CD4-positive, alpha-beta T cell (primary cell): Measurements from ENCODE around the gene FJX1. TPM values are rescaled to one million over a fixed set of nuclear protein-coding genes. Genes with fewer than 3 reads are reported as not detected.

ENCODE experiments used
- ATAC-seq: fragments of 200-7000 bp; cut with Tn5 transposase; one replicate; pipeline ENCODE4 v1.10.0; 2022; ENCODE audit warnings: mild to moderate bottlenecking; ENCODE audit not compliant: poor library complexity
- CTCF ChIA-PET: fragments of 350-600 bp; sonication (Branson Sonifier 250); formaldehyde crosslinking; loops from one replicate; lab custom pipeline; 2021; ENCODE audit warnings: antibody characterized with exemption, inconsistent platforms; lab: Charles Lee
- POLR2A ChIA-PET: fragments of 350-600 bp; sonication (Branson Sonifier 250); formaldehyde crosslinking; loops from one replicate; lab custom pipeline; 2021; ENCODE audit warnings: antibody characterized with exemption, inconsistent platforms; lab: Charles Lee
- DNase-seq, 14 experiments: peaks; one replicate each; pipeline ENCODE4 v3.0.0-alpha.2; 2013 to 2020; ENCODE audit warnings: mixed read lengths in 2 of 14
- H3K27ac ChIP-seq, 2 donors: one replicate each; pipeline versions ENCODE4 v1.5.1 to v1.7.0; 2013; ENCODE audit warnings: low read length in 2 of 2, low read depth in 1 of 2, mild to moderate bottlenecking in 1 of 2
- H3K27me3 ChIP-seq, 2 experiments: 1 replicate in 1 of 2; 2 replicates in 1 of 2; pipeline versions ENCODE4 v1.6.1 to v1.7.0; 2013; ENCODE audit warnings: low read length in 2 of 2, control low read depth in 1 of 2, mild to moderate bottlenecking in 1 of 2, moderate library complexity in 1 of 2; ENCODE audit not compliant: insufficient read depth in 2 of 2, control insufficient read depth in 1 of 2
- H3K36me3 ChIP-seq: one replicate; pipeline ENCODE4 v1.6.1; 2013; ENCODE audit warnings: low read length, control low read depth; ENCODE audit not compliant: insufficient read depth
- H3K4me1 ChIP-seq: one replicate; pipeline ENCODE4 v1.6.1; 2013; ENCODE audit warnings: low read length, control low read depth; ENCODE audit not compliant: insufficient read depth
- H3K4me3 ChIP-seq: one replicate; pipeline ENCODE4 v1.5.1; 2013; ENCODE audit warnings: mild to moderate bottlenecking, low read length, moderate library complexity
- H3K9me3 ChIP-seq, 2 experiments: 1 replicate in 1 of 2; 2 replicates in 1 of 2; pipeline versions ENCODE4 v1.6.1 to v1.7.0; 2013; ENCODE audit warnings: low read length in 2 of 2, mild to moderate bottlenecking in 2 of 2, control low read depth in 1 of 2, moderate library complexity in 1 of 2; ENCODE audit not compliant: control insufficient read depth in 1 of 2, insufficient read depth in 1 of 2
- H3K27ac Mint-ChIP-seq: one replicate; pipeline ENCODE4 v1.8.0; 2020; ENCODE audit warnings: mixed read lengths
- H3K27me3 Mint-ChIP-seq: one replicate; pipeline ENCODE4 v1.8.0; 2021; ENCODE audit warnings: mixed read lengths
- H3K36me3 Mint-ChIP-seq: one replicate; pipeline ENCODE4 v1.8.0; 2021; ENCODE audit warnings: low read depth, mixed read lengths
- H3K4me1 Mint-ChIP-seq: one replicate; pipeline ENCODE4 v1.8.0; 2021; ENCODE audit warnings: low read depth, mixed read lengths
- H3K4me3 Mint-ChIP-seq: one replicate; pipeline ENCODE4 v1.8.0; 2020; ENCODE audit warnings: mild to moderate bottlenecking, mixed read lengths
- H3K9me3 Mint-ChIP-seq: one replicate; pipeline ENCODE4 v1.8.0; 2020; ENCODE audit warnings: mixed read lengths
- CTCF ChIP-seq: fragments of 200-600 bp; IDR thresholded peaks from one replicate; pipeline ENCODE4 v1.8.0; 2022; ENCODE audit warnings: antibody characterized with exemption, mild to moderate bottlenecking
- intact Hi-C, 2 experiments: fragments of 100-400 bp; cut with DNase I in 1 of 2; cut with micrococcal nuclease in 1 of 2; formaldehyde crosslinking; loops; one replicate each; pipeline versions ENCODE4 v1.15.1 to v1.9.0; 2023 to 2025; cut with DNase I, micrococcal nuclease
- total RNA-seq, 174 experiments: library from RNA in 2 of 174; stranded (reverse) in 2 of 174; gene quantifications; one replicate each; pipeline ENCODE4 v1.2.3 and lab custom pipeline; 2021 to 2026

The FJX1 gene
- total RNA-seq, 2 experiments from 2014 or later = not detected

DNA sequence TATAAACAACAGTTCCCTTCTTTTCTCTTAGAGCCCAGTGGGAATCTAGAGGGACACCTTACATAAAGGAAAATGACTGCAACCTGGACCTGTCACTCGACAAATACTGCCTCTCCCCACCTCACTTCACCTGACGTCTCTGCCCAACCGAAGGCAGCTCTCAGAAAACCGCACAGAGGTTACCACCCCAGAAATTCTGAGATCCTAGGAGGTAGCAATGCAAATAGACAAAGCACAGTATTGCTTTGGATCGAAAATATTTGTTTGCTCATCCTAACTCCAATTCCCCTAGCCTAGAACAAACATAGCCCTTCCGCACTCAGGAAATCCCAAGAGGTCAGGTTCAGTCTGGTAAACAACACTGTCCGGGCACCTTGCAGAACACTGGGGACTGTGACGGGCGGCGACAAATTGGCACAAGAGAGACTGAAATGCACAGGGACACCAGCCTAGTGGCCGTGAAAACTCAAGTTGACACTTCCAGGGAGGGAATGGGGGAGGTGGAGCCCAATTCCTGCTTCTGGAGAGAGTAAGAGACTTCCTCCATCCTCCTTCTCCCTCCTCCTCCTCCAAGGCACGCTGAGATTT is 43.9 kb downstream of the FJX1 start:
- Mint-ChIP-seq H3K9me3 (peaks cover 23% of the 10 kb centered on the region), H3K27me3 (peaks cover 13% of the 10 kb centered on the region), H3K27ac (peak overlapping the region; percentile 90), H3K4me3 (peak overlapping the region; percentile 90), H3K4me1 (peaks cover 50% of the 10 kb centered on the region), H3K36me3 (peaks cover 47% of the 10 kb centered on the region)
- intact Hi-C loops = loop anchor here (2.0 to 10.0 kb wide), 6 partner anchors 617 to 1957 kb away; partner anchors contain the start of genes APIP (in 1 of the 2), C11orf91 (in 1 of the 2), CAT (in 1 of the 2) and PDHX (in 1 of the 2)
- Histone ChIP-seq H3K36me3 (no peaks in the 10 kb centered on the region), H3K9me3 (peaks cover 10 to 27% of the 10 kb centered on the region in 2 experiments), H3K4me3 (peak overlapping the region; percentile 91), H3K27ac (peak overlapping the region; percentile 68 to 76), H3K4me1 (peaks cover 25% of the 10 kb centered on the region), H3K27me3 (peaks cover 0 to 7% of the 10 kb centered on the region in 2 experiments)
- ChIA-PET POLR2A (interaction anchor here (0.6 to 1.7 kb wide), 4 partner anchors 14 to 1962 kb away, joined by 3 read pairs; no protein-coding TSS in a partner anchor), CTCF (interaction anchor here (1.0 kb wide), 1 partner anchor 848 kb away, joined by 3 read pairs; the partner anchor contains the start of gene TRAF6)
- DNase-seq (peak in 9 of 14 experiments; percentile 4 to 58 (median 19)), ATAC-seq (peak; percentile 63)
- no peak for TF ChIP-seq CTCF

GRCh38 chr11:35662649-35663407 is 44.6 kb downstream of the FJX1 start, which contains the start of gene TRIM44:
Gene TRIM44 (plus strand): TSS chr11:35662775. CDS start chr11:35663112, 337 bp downstream.
- H3K4me1 Mint-ChIP-seq = peaks cover 53% of the 10 kb centered on the region

More at GRCh38 chr11:35662649-35663407, 44.6 kb downstream of the FJX1 start, which contains the start of gene TRIM44:
- peaks cover 23% of the 10 kb centered on the region for H3K9me3 Mint-ChIP-seq
- TF ChIP-seq CTCF = no peak
- ChIA-PET CTCF (interaction anchor here (1.0 kb wide), 1 partner anchor 847 kb away, joined by 3 read pairs; the partner anchor contains the start of gene TRAF6), POLR2A (interaction anchor here (0.6 to 1.7 kb wide), 4 partner anchors 14 to 1963 kb away, joined by 3 read pairs; no protein-coding TSS in a partner anchor)
- peaks cover 10 to 27% of the 10 kb centered on the region in 2 experiments for H3K9me3 ChIP-seq
- ATAC-seq = peak; percentile 80
- peak within 1 kb of the TSS; percentile 90 for H3K27ac Mint-ChIP-seq
- no peaks in the 10 kb centered on the region for H3K36me3 ChIP-seq
- H3K27me3 ChIP-seq = peaks cover 0 to 4% of the 10 kb centered on the region in 2 experiments
- H3K4me3 Mint-ChIP-seq = peak within 1 kb of the TSS; percentile 90
- DNase-seq = peak; percentile 61 to 91 (median 74)
- H3K4me3 ChIP-seq = peak within 1 kb of the TSS; percentile 91
- H3K4me1 ChIP-seq = peaks cover 25% of the 10 kb centered on the region
- peak within 1 kb of the TSS; percentile 76 to 80 for H3K27ac ChIP-seq
- peaks cover 8% of the 10 kb centered on the region for H3K27me3 Mint-ChIP-seq
- intact Hi-C loops = loop anchor here (2.0 to 10.0 kb wide), 6 partner anchors 618 to 1958 kb away; partner anchors contain the start of genes APIP (in 1 of the 2), C11orf91 (in 1 of the 2), CAT (in 1 of the 2) and PDHX (in 1 of the 2)
- H3K36me3 Mint-ChIP-seq = peaks cover 54% of the 10 kb centered on the region
